K562 treated with DMSO at 1 percent for 48 hours (cell line): ENCODE results near the gene TMEM212. TPM values are rescaled to one million over a fixed set of nuclear protein-coding genes. Genes with fewer than 3 reads are reported as not detected.

Source experiments
- total RNA-seq: library from RNA; unstranded; fragments of 300-600 nt; gene quantifications from 2 replicates; pipeline ENCODE4 v1.2.3, GENCODE V29; 2022; ENCODE audit warnings: low replicate concordance; ENCODE audit errors: extremely low read depth

TMEM212 gene
- not detected in 2 replicates for total RNA-seq

GRCh38 chr3:171842864-171843518 lies at the start of gene TMEM212:
Gene TMEM212, plus strand, starts transcription at chr3:171843349. Its CDS starts 35 bp downstream, at chr3:171843384.

GRCh38 chr3:171809861-171810628 lies 33.1 kb upstream of the TMEM212 start, which contains the start of gene PLD1:
Gene PLD1, minus strand, starts transcription at chr3:171810483. Its CDS starts 72,432 bp downstream, at chr3:171738051.

Other genes with a start within 250 kb of the TMEM212 start
- not detected in 2 replicates for gene PLD1, start 32.9 kb upstream of the TMEM212 start, total RNA-seq
- not detected in 2 replicates for gene FNDC3B, start 196.2 kb downstream of the TMEM212 start, total RNA-seq